NCI-H510A treated with DMSO at 0.1 percent for 48 hours (cell line): ENCODE data around the gene ORM1.

Experiments
- DNase-seq: peaks from one replicate; lab custom pipeline; 2025; lab: John Stamatoyannopoulos, UW

Gene ORM1

DNA sequence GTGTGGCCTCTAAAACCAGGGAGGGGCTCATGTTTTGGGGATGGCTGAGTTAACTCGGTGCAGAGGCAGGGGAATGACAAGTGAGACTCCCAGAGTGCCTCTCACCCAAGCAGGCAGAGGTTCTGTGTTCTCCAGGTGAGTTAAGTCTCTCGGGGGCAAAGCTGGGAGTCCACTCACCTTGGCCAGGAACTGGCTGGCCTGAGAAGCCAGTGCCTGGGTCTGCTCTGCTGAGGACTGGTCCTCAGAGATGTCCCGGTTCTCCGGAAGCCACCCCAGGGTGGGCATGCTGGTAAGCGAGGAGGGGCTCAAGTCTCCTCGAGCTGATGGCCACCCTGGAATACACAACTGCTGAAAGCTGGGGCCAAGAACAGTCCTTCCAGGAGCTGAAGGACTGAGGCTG lies 44.5 kb downstream of the ORM1 start:
- no peak for DNase-seq

DNA sequence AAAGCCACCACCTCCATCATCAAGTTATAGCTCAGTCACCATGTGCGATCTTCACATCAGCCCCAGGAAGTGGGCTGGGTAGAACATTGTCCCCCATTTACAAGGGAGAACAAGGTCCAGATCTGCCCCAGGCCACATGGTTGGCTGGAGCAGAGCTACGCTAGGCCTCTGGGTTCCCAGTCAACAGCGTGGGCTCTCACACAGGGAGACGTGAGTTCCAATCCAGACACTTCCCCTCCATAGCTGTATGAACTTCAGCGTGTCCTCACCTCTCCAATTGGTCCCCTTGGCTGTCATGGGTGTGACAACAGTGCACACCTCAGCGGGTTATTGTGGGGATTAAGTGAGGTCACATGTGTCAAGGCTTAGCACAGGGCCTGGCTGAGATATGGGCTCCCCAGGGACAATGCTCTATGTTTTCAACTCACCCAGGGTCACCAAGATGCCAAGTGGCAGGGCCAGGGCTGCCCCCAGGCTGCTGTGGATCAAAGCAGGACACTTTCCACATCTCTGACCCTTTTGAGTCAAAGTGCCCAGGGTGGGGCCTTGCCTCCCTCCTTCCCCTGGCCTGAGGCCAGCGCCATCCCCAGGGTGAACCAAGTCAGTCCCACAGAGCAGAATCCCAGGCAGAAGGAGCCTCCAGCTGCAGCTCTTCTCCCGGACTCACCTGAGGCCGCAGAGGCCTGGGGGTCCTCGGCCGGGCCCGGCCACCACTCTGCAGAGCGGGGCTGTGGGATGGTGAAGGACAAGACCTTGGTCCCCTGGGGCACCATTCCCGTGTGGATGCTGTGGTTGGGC lies 45.1 kb downstream of the ORM1 start:
- DNase-seq, result no peak

DNA sequence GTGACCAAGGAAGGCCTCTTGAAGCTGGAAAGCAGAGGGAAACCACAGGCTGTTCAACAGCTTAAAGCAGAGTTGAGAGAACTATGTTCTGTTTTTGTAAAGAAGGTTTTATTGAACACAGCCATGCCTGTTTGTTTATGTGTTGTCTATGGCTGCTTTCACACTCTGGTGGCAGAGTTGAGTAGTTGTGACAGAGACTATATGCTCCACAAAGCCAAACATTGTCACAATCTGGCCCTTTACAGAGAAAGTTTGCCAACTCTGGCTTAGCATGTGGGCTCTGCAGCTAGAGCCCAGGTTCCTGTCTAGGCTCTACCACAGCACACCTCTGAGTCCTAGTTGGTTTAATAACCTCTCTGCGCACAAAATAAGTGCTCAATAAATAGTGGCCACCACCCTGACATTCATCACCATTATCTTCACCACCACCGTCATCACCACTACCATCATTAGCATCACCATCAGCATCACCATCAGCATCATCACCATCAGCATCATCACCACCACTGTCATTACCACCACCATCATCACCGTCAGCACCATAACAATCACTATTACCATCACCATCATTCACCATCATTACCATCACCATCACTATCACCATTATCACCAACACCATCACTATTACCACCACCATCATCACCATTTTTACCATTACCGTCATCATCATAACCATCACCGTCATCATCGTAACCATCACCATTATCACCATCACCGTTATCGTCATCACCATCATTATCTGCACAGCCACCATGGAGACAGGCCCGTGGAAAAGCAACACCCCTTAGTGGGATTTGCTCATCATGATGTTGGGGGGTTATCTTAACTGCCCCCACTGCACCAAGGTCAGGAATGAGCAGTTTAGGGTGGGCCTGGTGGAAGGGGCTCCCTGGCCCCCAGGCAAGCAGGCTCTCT lies 46.6 kb downstream of the ORM1 start:
- no peak for DNase-seq

DNA sequence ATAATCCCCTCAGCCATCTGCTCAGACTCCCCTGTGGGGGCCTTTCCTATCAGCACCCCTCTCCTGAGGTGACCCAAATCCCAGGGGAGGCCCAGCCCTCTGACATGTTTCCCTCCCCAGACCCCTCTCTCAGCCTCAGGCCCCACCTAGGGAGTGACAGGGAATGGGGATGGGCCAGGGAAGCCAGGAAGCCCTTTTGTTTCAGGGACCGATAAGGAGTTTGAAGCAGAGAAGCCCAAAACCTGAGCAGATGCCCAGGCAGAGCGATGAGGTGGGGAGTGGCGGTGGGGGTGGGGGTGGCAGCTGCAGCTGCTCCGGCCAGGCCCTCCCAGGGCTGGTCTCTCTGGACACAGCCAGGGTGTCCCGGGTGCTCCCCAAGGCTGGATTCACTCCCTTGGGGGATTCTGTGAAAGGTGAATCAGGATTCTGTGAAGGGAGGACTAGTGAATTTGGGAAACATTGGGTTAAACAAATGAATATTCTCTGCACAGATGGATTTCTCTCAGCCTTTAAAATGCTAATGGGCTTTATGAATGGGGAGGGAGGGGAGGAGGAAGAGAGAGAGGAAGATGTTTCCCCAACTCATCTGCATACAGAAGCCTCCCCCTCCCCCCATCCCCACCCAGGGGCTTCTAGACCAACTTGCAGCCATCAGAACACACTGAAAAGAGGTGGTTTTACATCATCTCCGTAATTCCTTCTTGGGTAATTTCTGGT lies 47.5 kb downstream of the ORM1 start:
- no peak for DNase-seq

DNA sequence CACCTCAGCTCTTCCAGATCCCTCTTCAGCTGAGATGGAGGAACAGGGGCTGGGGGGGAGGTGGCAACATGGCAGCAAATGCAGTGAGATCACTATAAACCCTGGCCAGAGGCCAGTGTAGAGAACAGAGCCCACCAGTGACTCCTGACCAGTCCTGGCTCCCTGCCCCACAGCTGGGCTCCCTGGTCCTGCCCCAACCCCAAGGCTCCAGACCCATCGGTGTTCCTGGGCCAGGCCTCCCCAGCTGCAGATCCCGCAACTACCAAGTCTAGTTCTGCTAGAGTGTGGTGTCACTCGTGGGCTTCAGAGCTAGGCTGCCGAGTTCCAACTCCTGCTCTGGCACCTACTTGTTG lies 48.0 kb downstream of the ORM1 start:
- no peak for DNase-seq

DNA sequence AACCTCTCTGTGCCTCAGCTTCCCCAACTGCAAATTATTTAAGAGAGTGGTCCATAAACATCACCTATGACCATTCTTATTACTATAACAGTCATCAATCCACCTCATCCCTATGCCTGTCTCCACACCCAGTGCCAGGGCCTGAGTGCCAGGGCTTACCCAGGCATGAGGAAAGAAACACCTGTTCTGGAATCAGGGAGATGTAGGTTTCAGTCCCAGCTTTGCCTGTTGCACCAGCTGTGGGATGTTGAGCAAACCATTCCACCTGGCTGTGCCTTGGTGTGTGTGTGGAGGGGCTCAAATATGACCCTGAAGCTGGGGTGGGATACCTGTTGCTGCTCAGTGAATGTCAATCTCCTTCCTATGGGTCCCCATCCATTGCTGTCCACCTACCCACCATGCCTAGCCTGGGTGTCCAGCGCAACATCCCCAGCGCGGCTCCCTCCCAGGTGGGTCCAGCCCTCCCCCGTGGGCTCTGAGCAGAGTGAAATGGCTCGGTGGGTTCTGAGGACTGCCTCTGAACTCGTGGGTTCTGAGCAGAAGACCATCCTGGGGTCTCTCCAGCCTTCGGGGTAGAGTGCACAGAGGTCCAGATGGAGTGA lies 48.5 kb downstream of the ORM1 start:
- no peak for DNase-seq

DNA sequence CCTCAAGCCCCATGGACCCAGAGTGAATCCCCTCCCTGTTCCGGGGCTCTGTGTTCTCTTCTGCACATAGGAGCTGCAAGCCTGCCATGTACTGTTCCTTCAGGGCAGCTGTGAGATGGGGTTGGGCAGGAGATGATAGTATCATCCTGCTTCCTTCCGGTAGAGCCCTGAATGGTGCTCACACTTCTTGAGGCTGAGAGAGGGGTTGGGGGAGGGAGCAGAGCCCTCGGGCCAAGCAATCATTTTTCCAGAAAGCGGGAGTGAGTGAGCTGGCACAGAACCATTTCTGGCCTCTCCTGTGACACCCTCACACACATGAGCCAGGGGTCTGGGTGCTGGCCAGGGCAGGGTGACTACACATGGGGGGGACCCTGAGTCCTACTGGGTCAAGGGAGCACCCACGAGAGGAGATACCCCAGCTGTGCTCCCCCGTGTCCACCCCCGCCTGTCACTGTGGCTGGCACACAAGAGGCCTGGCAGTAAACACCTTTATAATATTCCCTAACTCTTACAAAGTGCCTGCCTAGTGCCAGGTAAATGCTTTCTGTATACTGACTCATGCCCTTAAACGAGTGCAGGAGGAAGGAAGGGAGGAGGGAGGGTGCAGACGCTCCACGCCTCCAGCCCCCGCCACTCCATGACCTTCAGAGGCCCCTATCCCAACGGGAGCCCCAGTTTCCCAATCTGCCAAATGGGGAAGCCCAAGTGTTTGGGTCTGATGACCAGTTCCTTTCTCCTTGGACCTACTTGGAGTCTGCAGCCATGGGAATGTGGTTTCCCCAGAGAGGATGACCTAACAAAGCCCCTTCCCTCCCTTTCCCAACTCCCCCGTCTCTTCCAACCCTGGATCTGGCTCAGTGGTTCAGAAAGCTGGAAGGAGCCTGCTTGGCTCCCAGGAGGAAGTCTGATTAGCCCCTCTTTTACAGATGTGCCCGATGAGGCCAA lies 49.3 kb downstream of the ORM1 start:
- no peak for DNase-seq

DNA sequence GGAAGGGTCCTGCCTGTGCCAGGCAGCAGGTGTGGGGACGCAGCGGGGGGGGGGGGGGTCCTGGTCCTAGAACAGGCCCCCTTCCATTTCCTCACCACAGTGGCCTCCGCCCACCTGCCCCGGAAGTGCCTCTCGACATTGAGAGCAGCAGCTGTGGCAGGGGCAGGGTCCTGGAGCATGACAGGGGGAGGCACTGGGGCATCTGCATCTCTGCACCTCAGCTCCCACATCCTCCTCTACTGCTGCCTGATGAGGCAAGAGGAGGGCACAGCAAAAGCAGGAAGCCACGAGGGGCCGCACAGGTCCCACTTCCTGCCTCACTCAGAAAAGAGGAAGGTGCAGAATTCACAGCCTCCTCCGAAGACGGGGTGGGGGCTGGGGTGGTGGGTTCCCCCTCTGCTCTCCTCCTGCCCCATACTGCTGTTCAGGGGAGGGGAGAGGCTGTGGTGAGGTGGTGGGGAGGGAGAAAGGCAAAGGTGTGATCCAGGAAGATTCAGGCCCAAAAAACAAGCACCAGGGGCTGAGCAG lies 50.1 kb downstream of the ORM1 start:
- DNase-seq, result no peak

DNA sequence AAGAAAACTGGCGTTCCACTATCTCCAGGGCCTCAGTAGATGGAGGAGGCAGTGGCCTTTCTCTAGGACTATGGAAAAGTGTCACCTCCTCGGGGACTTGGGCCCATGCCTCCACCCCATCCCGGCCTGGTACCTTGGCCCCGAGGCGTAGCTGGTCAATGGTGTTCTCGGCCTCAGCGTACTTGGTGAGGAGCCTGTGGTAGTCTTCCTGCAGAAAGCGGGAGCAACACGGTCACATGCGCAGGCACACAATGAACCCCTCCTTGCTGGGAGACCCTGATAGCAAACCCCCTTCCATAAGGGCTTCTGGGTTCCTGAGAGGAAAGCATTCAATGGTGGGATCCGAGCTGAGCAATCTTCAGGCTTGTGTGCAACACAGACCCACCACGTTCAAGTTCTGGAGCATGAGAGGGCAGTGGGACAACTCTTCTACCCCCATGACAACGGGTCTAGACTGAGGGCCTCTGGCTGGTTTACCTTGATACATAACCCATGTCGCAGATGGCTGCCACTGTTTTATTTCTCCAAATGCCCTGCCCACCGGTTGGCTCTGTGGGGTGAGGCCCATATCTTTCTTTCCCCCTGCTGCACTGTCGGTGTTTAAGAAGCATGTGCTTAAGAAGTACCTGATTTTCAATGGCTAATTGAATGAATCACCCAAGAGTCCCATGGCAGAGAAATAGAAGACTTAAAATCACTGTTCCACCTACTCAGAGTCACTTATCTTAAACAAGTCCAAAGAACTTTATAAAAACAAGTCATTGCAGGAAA lies 51.2 kb downstream of the ORM1 start:
- DNase-seq, result no peak

DNA sequence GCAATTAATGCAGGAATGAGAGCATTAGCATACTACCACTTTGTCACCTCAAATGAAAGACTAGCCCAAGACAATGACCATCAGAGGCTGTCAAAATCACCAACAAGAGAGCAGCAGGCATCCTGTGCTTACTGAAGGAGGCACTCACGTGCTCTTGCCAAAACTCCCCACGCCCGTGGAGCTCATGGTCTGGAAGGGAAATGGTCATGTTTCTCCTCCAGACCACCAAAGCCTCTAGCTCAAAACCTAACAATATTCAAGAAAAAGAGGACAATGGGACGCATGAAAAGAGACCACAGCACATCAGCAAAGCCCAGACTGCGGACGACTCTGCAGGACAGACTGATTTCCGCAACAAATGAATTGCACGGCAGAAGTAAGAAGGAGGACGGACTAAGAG lies 52.0 kb downstream of the ORM1 start:
- DNase-seq, result no peak

DNA sequence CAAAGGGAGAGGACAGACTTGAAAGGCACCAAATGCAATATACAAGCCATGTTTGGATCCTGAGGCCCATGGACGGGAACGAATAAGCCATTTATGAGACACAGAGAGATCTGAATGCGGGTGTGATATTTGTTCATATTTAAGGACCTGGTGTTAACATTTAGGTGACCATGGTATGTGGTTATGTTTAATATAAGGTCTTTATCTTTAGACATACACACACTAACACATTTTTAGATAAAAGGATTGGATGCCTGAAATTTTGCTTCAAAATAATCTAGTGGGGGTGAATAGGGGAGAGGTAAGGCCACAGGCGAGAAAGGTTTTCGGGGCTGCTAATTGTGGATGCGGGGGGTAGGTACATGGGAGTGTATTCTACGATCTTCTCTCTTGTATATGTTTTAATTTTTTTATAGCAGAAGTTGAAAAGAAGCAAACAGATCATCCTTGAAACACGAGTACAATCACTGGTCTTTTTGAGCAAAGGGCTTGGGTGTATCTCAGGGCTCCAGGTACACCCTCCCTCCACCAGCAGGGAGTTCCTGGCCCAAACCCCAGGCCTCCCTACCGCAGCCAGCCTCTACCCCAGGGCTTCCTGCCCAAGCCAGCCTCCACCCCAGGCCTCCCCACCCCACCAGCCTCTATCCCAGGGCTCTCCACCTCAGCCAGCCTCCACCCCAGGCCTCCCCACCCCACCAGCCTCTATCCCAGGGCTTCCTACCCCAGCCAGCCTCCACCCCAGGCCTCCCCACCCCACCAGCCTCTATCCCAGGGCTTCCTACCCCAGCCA lies 52.7 kb downstream of the ORM1 start:
- no peak for DNase-seq
